Measurements from ENCODE around the gene FBXL20. TPM values are rescaled to one million over a fixed set of nuclear protein-coding genes. Genes with fewer than 3 reads are reported as not detected.
A peak's percentile ranks its signal among the peaks of the same experiment; 100 is the strongest.

The FBXL20 gene
- total and polyA plus RNA-seq, 4 donors: 3.2 to 31.7 (median 11.5) TPM

- no peak overlapping the region for H3K9ac ChIP-seq (ENCODE audit: insufficient read depth in 1 of 2, low read length in 2 of 2)
Measured at GRCh38 chr17:39402244-39402889, 941 bp upstream of the FBXL20 start.

GRCh38 chr17:39400547-39401411, 647 bp downstream of the FBXL20 start:
- Histone ChIP-seq H3K36me3 (ENCODE audit: control insufficient read depth in 4 of 4, insufficient read depth in 4 of 4, low read length in 4 of 4) (peaks cover 0 to 4% (median under 1%) of the 10 kb centered on the region in 4 donors), H3K4me1 (ENCODE audit: control insufficient read depth in 5 of 5, insufficient read depth in 5 of 5, low read length in 5 of 5) (peaks cover 0 to 15% (median 5%) of the 10 kb centered on the region in 5 donors), H3K27ac (ENCODE audit: low read depth in 1 of 2, low read length in 1 of 2) (peak overlapping the region; percentile 95), H3K4me3 (peak overlapping the region; percentile 79), H3K27me3 (ENCODE audit: control insufficient read depth in 3 of 3, insufficient read depth in 3 of 3, low read length in 2 of 3) (no peaks in the 10 kb centered on the region), H3K9me3 (ENCODE audit: control insufficient read depth in 4 of 4, insufficient read depth in 3 of 4, low read length in 3 of 4) (no peaks in the 10 kb centered on the region), H3K9ac (ENCODE audit: insufficient read depth in 1 of 2, low read length in 2 of 2) (peak overlapping the region; percentile 68 to 80)
- 1% methylated on average over 42 to 46 of the region's 46 CpGs for WGBS, 2 donors
- no peak for TF ChIP-seq CTCF (IDR thresholded peaks at IDR 0.05; ENCODE audit: control extremely low read depth, extremely low read depth)
- ATAC-seq (ENCODE audit: insufficient read depth, low FRiP score): no peak
- peak in 2 of 3 donors; percentile 12 to 21 for DNase-seq

More at GRCh38 chr17:39402244-39402889, 941 bp upstream of the FBXL20 start:
- peak overlapping the region; percentile 82 to 95 for H3K27ac ChIP-seq (ENCODE audit: low read depth in 1 of 2, low read length in 1 of 2)
- peaks cover 0 to 10% (median 2%) of the 10 kb centered on the region in 4 donors for H3K36me3 ChIP-seq (ENCODE audit: control insufficient read depth in 4 of 4, insufficient read depth in 4 of 4, low read length in 4 of 4)
- 1% methylated on average over 49 to 53 of the region's 53 CpGs for WGBS, 2 donors
- no peaks in the 10 kb centered on the region for H3K9me3 ChIP-seq (ENCODE audit: control insufficient read depth in 4 of 4, insufficient read depth in 3 of 4, low read length in 3 of 4)
- DNase-seq (peak; percentile 94 to 97 (median 96)), ATAC-seq (ENCODE audit: insufficient read depth, low FRiP score) (peak; percentile 86)
- no peak for TF ChIP-seq CTCF (IDR thresholded peaks at IDR 0.05; ENCODE audit: control extremely low read depth, extremely low read depth)
- peaks cover 0 to 15% (median 5%) of the 10 kb centered on the region in 5 donors for H3K4me1 ChIP-seq (ENCODE audit: control insufficient read depth in 5 of 5, insufficient read depth in 5 of 5, low read length in 5 of 5)
- H3K4me3 ChIP-seq: peak overlapping the region; percentile 98
- H3K27me3 ChIP-seq (ENCODE audit: control insufficient read depth in 3 of 3, insufficient read depth in 3 of 3, low read length in 2 of 3): no peaks in the 10 kb centered on the region

- no peak overlapping the region for H3K4me3 ChIP-seq
- H3K27ac ChIP-seq (ENCODE audit: low read depth in 1 of 2, low read length in 1 of 2): peak overlapping the region in 1 of 2 donors; percentile 24
- no peaks in the 10 kb centered on the region for H3K36me3 ChIP-seq (ENCODE audit: control insufficient read depth in 4 of 4, insufficient read depth in 4 of 4, low read length in 4 of 4)
- peak overlapping the region in 1 of 2 donors; percentile 26 for H3K9ac ChIP-seq (ENCODE audit: insufficient read depth in 1 of 2, low read length in 2 of 2)
- DNase-seq: no peak
- TF ChIP-seq CTCF (IDR thresholded peaks at IDR 0.05; ENCODE audit: control extremely low read depth, extremely low read depth): no peak
- no peak for ATAC-seq (ENCODE audit: insufficient read depth, low FRiP score)
- peaks cover 0 to 15% (median 5%) of the 10 kb centered on the region in 5 donors for H3K4me1 ChIP-seq (ENCODE audit: control insufficient read depth in 5 of 5, insufficient read depth in 5 of 5, low read length in 5 of 5)
- no peaks in the 10 kb centered on the region for H3K27me3 ChIP-seq (ENCODE audit: control insufficient read depth in 3 of 3, insufficient read depth in 3 of 3, low read length in 2 of 3)
- 54 to 74% methylated on average over 4 of the region's 4 CpGs for WGBS, 2 donors
- no peaks in the 10 kb centered on the region for H3K9me3 ChIP-seq (ENCODE audit: control insufficient read depth in 4 of 4, insufficient read depth in 3 of 4, low read length in 3 of 4)
Measured at GRCh38 chr17:39399791-39400190, 1.6 kb downstream of the FBXL20 start.
